D721Med (cell line): ENCODE results near the gene ADISSP.

Experiments used
- DNase-seq: peaks from one replicate; pipeline ENCODE4 v3.0.0; 2011; ENCODE audit warnings: low spot score; ENCODE audit not compliant: insufficient read length
- FAIRE-seq: peaks from 2 replicates; lab custom pipeline; 2011; peaks lifted over from hg19 to GRCh38; lab: Jason Lieb, UNC
- CTCF ChIP-seq: IDR thresholded peaks from 2 replicates; pipeline ENCODE4 v1.5.1; 2012; ENCODE audit warnings: mild to moderate bottlenecking, control low read depth; ENCODE audit not compliant: insufficient read depth; ENCODE audit errors: missing control alignments

Gene ADISSP

GRCh38 chr20:3705491-3705969 is 62.0 kb downstream of the ADISSP start:
- FAIRE-seq, result no peak
- DNase-seq, result no peak
- TF ChIP-seq CTCF, result no peak

GRCh38 chr20:3704087-3704486 is 63.5 kb downstream of the ADISSP start:
- FAIRE-seq, result no peak
- no peak for TF ChIP-seq CTCF
- DNase-seq, result no peak
